Vagina (tissue), 2 donors: ENCODE measurements around the gene CIBAR2. TPM values are rescaled to one million over a fixed set of nuclear protein-coding genes. Genes with fewer than 3 reads are reported as not detected.
A peak's percentile ranks its signal among the peaks of the same experiment; 100 is the strongest.

Experiments used
- DNase-seq, 2 donors: peaks; one replicate each; pipeline ENCODE4 v3.0.0-alpha.2; 2017; ENCODE audit errors: extremely low spot score in 2 of 2
- H3K27ac ChIP-seq: fragments of 200-600 bp; sonication (generic); one replicate; pipeline ENCODE4 v1.5.1; 2019
- H3K27me3 ChIP-seq: fragments of 200-600 bp; sonication (generic); one replicate; pipeline ENCODE4 v1.5.1; 2019
- H3K36me3 ChIP-seq, 2 donors: fragments of 200-600 bp; sonication (generic); one replicate each; pipeline ENCODE4 v1.5.1; 2017 to 2019
- H3K4me1 ChIP-seq: fragments of 200-600 bp; sonication (generic); one replicate; pipeline ENCODE4 v1.5.1; 2019
- H3K4me3 ChIP-seq, 2 donors: fragments of 200-600 bp; sonication (generic); 1 replicate in 1 of 2; 2 replicates in 1 of 2; pipeline ENCODE4 v1.5.1; 2016 to 2019
- H3K9me3 ChIP-seq: fragments of 200-600 bp; sonication (generic); one replicate; pipeline ENCODE4 v1.5.1; 2019
- CTCF ChIP-seq, 3 experiments: fragments of 450-650 bp in 2 of 3; fragments of 200-600 bp in 1 of 3; sonication (generic) in 1 of 3; IDR thresholded peaks; one replicate each; pipeline ENCODE4 v1.5.1; 2017 to 2019; ENCODE audit warnings: antibody characterized with exemption in 3 of 3, mild to moderate bottlenecking in 2 of 3, moderate library complexity in 2 of 3
- POLR2A ChIP-seq, 2 donors: fragments of 450-650 bp; IDR thresholded peaks; one replicate each; pipeline ENCODE4 v1.6.1; 2017; ENCODE audit warnings: antibody characterized with exemption in 2 of 2, mild to moderate bottlenecking in 2 of 2, moderate library complexity in 2 of 2
- POLR2AphosphoS5 ChIP-seq, 2 donors: sonication (generic); formaldehyde crosslinking; IDR thresholded peaks; one replicate each; pipeline ENCODE4 v1.9.0; 2017; ENCODE audit warnings: antibody characterized with exemption in 2 of 2, mild to moderate bottlenecking in 2 of 2, low read depth in 1 of 2; ENCODE audit not compliant: insufficient read depth in 1 of 2
- intact Hi-C: fragments of 100-400 bp; cut with DNase I; formaldehyde crosslinking; loops from one replicate; pipeline ENCODE4 v1.15.1; 2023
- total RNA-seq: library from RNA; depleted of rRNA; stranded (reverse); fragments of >200 nt; gene quantifications from one replicate; pipeline ENCODE4 v1.2.3, GENCODE V29; 2016

Gene CIBAR2
- total RNA-seq, 1 donor from 2014 or later, result not detected

GRCh38 chr16:85127379-85127723 is 15.1 kb upstream of the CIBAR2 start:
- Histone ChIP-seq H3K36me3 (no peaks in the 10 kb centered on the region), H3K4me1 (peaks cover 58% of the 10 kb centered on the region), H3K4me3 (no peak overlapping the region), H3K27ac (peak overlapping the region; percentile 47), H3K27me3 (no peaks in the 10 kb centered on the region), H3K9me3 (no peaks in the 10 kb centered on the region)
- no peak for DNase-seq
- TF ChIP-seq CTCF (IDR thresholded peaks at IDR 0.05) (no peak), POLR2A (IDR thresholded peaks at IDR 0.05) (no peak), POLR2AphosphoS5 (IDR thresholded peaks at IDR 0.05; ENCODE audit: insufficient read depth in 1 of 2, low read depth in 1 of 2) (no peak)
- intact Hi-C loops, result loop anchor here (5.0 to 10.0 kb wide), 2 partner anchors 35 to 107 kb away; no protein-coding TSS in a partner anchor

GRCh38 chr16:85126705-85127378 is 14.6 kb upstream of the CIBAR2 start:
- no peaks in the 10 kb centered on the region for H3K36me3 ChIP-seq
- H3K9me3 ChIP-seq, result no peaks in the 10 kb centered on the region
- H3K27me3 ChIP-seq, result no peaks in the 10 kb centered on the region
- TF ChIP-seq POLR2AphosphoS5 (IDR thresholded peaks at IDR 0.05; ENCODE audit: insufficient read depth in 1 of 2, low read depth in 1 of 2) (peak in 1 of 2 donors; percentile 41), CTCF (IDR thresholded peaks at IDR 0.05) (no peak), POLR2A (IDR thresholded peaks at IDR 0.05) (no peak)
- no peak for DNase-seq
- H3K27ac ChIP-seq, result peak overlapping the region; percentile 47
- no peak overlapping the region for H3K4me3 ChIP-seq
- H3K4me1 ChIP-seq, result peaks cover 58% of the 10 kb centered on the region
- intact Hi-C loops, result loop anchor here (5.0 to 10.0 kb wide), 2 partner anchors 35 to 108 kb away; no protein-coding TSS in a partner anchor

- H3K27me3 ChIP-seq, result no peaks in the 10 kb centered on the region
- no peak for DNase-seq
- no peak for TF ChIP-seq POLR2A (IDR thresholded peaks at IDR 0.05)
- no peak for TF ChIP-seq POLR2AphosphoS5 (IDR thresholded peaks at IDR 0.05; ENCODE audit: insufficient read depth in 1 of 2, low read depth in 1 of 2)
- TF ChIP-seq CTCF (IDR thresholded peaks at IDR 0.05), result no peak
- H3K4me1 ChIP-seq, result peaks cover 58% of the 10 kb centered on the region
- peak overlapping the region; percentile 47 for H3K27ac ChIP-seq
- H3K9me3 ChIP-seq, result no peaks in the 10 kb centered on the region
- no peak overlapping the region for H3K4me3 ChIP-seq
- no peaks in the 10 kb centered on the region for H3K36me3 ChIP-seq
- intact Hi-C loops, result loop anchor here (5.0 to 10.0 kb wide), 2 partner anchors 36 to 108 kb away; no protein-coding TSS in a partner anchor
Measured at GRCh38 chr16:85126394-85126704, 14.1 kb upstream of the CIBAR2 start.

GRCh38 chr16:85125570-85126393 is 13.5 kb upstream of the CIBAR2 start:
- H3K27me3 ChIP-seq, result no peaks in the 10 kb centered on the region
- TF ChIP-seq CTCF (IDR thresholded peaks at IDR 0.05), result no peak
- no peak for TF ChIP-seq POLR2A (IDR thresholded peaks at IDR 0.05)
- TF ChIP-seq POLR2AphosphoS5 (IDR thresholded peaks at IDR 0.05; ENCODE audit: insufficient read depth in 1 of 2, low read depth in 1 of 2), result no peak
- intact Hi-C loops, result loop anchor here (5.0 to 10.0 kb wide), 2 partner anchors 37 to 109 kb away; no protein-coding TSS in a partner anchor
- no peak overlapping the region for H3K4me3 ChIP-seq
- H3K4me1 ChIP-seq, result peaks cover 56% of the 10 kb centered on the region
- no peaks in the 10 kb centered on the region for H3K36me3 ChIP-seq
- no peak for DNase-seq
- no peak overlapping the region for H3K27ac ChIP-seq
- H3K9me3 ChIP-seq, result no peaks in the 10 kb centered on the region
